ENCODE data around the gene PADI2.

PADI2 gene

DNA sequence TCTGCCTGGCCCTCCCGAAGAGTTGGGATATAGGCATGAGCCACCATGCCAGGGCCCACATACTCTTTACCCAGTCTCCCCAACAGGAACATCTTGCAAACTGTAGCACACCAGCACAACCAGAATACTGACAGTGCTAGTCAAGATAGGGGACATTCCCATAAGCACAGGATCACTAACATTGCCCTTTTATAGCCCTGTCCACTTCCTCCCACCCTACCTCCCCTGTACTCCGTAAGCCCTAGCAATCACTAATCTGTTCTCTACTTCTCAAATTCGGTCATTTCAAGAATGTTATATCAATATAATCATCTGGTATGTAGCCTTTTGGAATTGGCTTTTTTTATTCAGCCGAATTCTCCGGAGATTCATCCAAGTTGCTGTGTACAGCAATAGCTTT, 71.3 kb downstream of the PADI2 start:
- no peak overlapping the region for H2BK120ac ChIP-seq (ENCODE audit: low read depth, low read length)
- no peak overlapping the region for H2AFZ ChIP-seq (ENCODE audit: low read length)
- no peaks in the 10 kb centered on the region for H3K27me3 ChIP-seq (ENCODE audit: control insufficient read depth in 3 of 3, insufficient read depth in 3 of 3, low read depth in 1 of 3, low read length in 3 of 3)
- H3K14ac ChIP-seq (ENCODE audit: low read length) = no peak overlapping the region
- H3K9ac ChIP-seq (ENCODE audit: low read depth, low read length, poor library complexity) = no peak overlapping the region
- H3K79me1 ChIP-seq (ENCODE audit: low read depth, low read length) = peaks cover 10% of the 10 kb centered on the region
- H4K91ac ChIP-seq (ENCODE audit: low read depth, low read length, poor library complexity) = no peak overlapping the region
- H3K4ac ChIP-seq (ENCODE audit: low read length) = no peak overlapping the region
- H2AK5ac ChIP-seq (ENCODE audit: low read depth, low read length) = no peak overlapping the region
- H3K4me1 ChIP-seq (ENCODE audit: control insufficient read depth in 2 of 2, insufficient read depth in 1 of 2, low read depth in 1 of 2, low read length in 2 of 2) = peaks cover 2 to 6% of the 10 kb centered on the region in 2 donors
- no peak overlapping the region for H2BK5ac ChIP-seq (ENCODE audit: low read length)
- H3K9me3 ChIP-seq (replicated peaks in 1 of 2; ENCODE audit: control insufficient read depth in 2 of 2, insufficient read depth in 1 of 2, low read depth in 1 of 2, low read length in 2 of 2) = no peaks in the 10 kb centered on the region
- H3K27ac ChIP-seq (replicated peaks; ENCODE audit: low read length) = no peak overlapping the region
- no peak overlapping the region for H2BK15ac ChIP-seq (ENCODE audit: low read length)
- no peak overlapping the region for H2BK12ac ChIP-seq (ENCODE audit: low read length)
- H3K18ac ChIP-seq (ENCODE audit: low read length) = no peak overlapping the region
- H3K23ac ChIP-seq (ENCODE audit: low read depth, low read length, poor library complexity) = no peak overlapping the region
- no peak for DNase-seq (ENCODE audit: low spot score)
- WGBS, 2 donors (ENCODE audit: extremely low coverage in 2 of 2, insufficient read length in 2 of 2, insufficient replicate concordance in 1 of 2) = no CpG with 5 or more reads among the region's 5 CpGs
- H4K8ac ChIP-seq (ENCODE audit: low read depth, low read length) = no peak overlapping the region
- no peak overlapping the region for H3K4me2 ChIP-seq (ENCODE audit: insufficient read depth, low read length, poor library complexity, severe bottlenecking)
- no peak overlapping the region for H3K4me3 ChIP-seq (ENCODE audit: low read length in 2 of 2)
- H3K36me3 ChIP-seq (replicated peaks in 1 of 2; ENCODE audit: control insufficient read depth in 2 of 2, insufficient read depth in 2 of 2, low read length in 2 of 2) = peaks cover 9 to 41% of the 10 kb centered on the region in 2 donors

DNA sequence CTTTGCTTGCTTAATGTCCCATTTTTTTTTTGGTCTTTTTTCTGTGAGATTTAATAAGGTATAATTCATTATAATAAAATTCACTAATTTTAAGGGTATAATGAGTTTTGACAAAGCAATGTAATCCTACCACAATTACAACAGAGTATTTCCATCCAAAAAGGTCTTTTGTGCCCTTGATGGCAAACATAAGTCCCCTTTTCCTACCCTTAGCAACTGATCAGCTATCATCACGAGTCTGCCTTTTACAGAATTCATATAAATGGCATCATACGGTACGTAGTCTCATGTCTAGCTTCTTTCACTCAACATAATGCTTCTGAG, 73.0 kb downstream of the PADI2 start:
- H4K8ac ChIP-seq (ENCODE audit: low read depth, low read length) = no peak overlapping the region
- H3K27ac ChIP-seq (replicated peaks; ENCODE audit: low read length) = no peak overlapping the region
- H2BK120ac ChIP-seq (ENCODE audit: low read depth, low read length) = no peak overlapping the region
- no peak overlapping the region for H3K4me3 ChIP-seq (ENCODE audit: low read length in 2 of 2)
- no peak overlapping the region for H3K18ac ChIP-seq (ENCODE audit: low read length)
- no peak overlapping the region for H2AK5ac ChIP-seq (ENCODE audit: low read depth, low read length)
- no peak overlapping the region for H3K14ac ChIP-seq (ENCODE audit: low read length)
- H3K23ac ChIP-seq (ENCODE audit: low read depth, low read length, poor library complexity) = no peak overlapping the region
- no peaks in the 10 kb centered on the region for H3K4me1 ChIP-seq (ENCODE audit: control insufficient read depth in 2 of 2, insufficient read depth in 1 of 2, low read depth in 1 of 2, low read length in 2 of 2)
- H4K91ac ChIP-seq (ENCODE audit: low read depth, low read length, poor library complexity) = no peak overlapping the region
- no peak for DNase-seq (ENCODE audit: low spot score)
- no peak overlapping the region for H2AFZ ChIP-seq (ENCODE audit: low read length)
- no peak overlapping the region for H3K4me2 ChIP-seq (ENCODE audit: insufficient read depth, low read length, poor library complexity, severe bottlenecking)
- H2BK5ac ChIP-seq (ENCODE audit: low read length) = no peak overlapping the region
- H3K79me1 ChIP-seq (ENCODE audit: low read depth, low read length) = peaks cover 8% of the 10 kb centered on the region
- no peaks in the 10 kb centered on the region for H3K9me3 ChIP-seq (replicated peaks in 1 of 2; ENCODE audit: control insufficient read depth in 2 of 2, insufficient read depth in 1 of 2, low read depth in 1 of 2, low read length in 2 of 2)
- no peak overlapping the region for H3K4ac ChIP-seq (ENCODE audit: low read length)
- H2BK15ac ChIP-seq (ENCODE audit: low read length) = no peak overlapping the region
- no peak overlapping the region for H3K9ac ChIP-seq (ENCODE audit: low read depth, low read length, poor library complexity)
- peaks cover 12 to 54% of the 10 kb centered on the region in 2 donors for H3K36me3 ChIP-seq (replicated peaks in 1 of 2; ENCODE audit: control insufficient read depth in 2 of 2, insufficient read depth in 2 of 2, low read length in 2 of 2)
- no peak overlapping the region for H2BK12ac ChIP-seq (ENCODE audit: low read length)
- no peaks in the 10 kb centered on the region for H3K27me3 ChIP-seq (ENCODE audit: control insufficient read depth in 3 of 3, insufficient read depth in 3 of 3, low read depth in 1 of 3, low read length in 3 of 3)
- no CpG with 5 or more reads among the region's 3 CpGs for WGBS, 2 donors (ENCODE audit: extremely low coverage in 2 of 2, insufficient read length in 2 of 2, insufficient replicate concordance in 1 of 2)

DNA sequence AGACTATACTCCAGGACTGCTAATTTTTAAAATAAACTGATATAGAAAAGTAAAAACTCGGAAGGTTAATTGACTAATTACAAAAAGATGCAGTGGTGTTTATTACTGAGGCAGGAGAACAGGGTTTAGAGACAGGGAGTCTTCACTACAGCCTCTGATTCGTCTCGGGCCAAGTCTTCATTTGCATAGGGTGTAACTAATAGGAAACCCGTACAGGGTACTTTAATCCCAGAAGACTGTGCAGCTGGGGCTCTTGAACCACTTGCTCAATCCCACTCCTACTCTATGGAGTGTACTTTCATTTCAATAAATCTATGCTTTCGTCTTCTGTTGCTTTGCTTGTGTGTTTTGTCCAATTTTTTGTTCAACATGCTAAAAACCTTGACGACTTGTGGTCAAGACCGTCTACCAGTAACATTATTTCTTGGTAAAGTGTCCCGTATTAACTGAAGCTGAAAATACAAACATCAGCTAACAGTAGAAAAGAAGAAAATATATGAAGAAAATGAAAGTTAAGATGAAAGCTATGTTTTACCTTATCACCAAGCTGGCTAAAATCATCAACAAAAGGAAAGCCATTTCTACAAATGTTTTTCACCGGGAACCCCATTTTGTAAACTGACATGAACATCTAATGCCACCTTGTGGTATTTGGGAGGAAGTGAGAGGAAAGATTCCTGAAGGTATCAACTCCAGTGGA, 73.5 kb downstream of the PADI2 start:
- no CpG with 5 or more reads among the region's 9 CpGs for WGBS, 2 donors (ENCODE audit: extremely low coverage in 2 of 2, insufficient read length in 2 of 2, insufficient replicate concordance in 1 of 2)
- H3K36me3 ChIP-seq (replicated peaks in 1 of 2; ENCODE audit: control insufficient read depth in 2 of 2, insufficient read depth in 2 of 2, low read length in 2 of 2) = peaks cover 12 to 54% of the 10 kb centered on the region in 2 donors
- H3K79me1 ChIP-seq (ENCODE audit: low read depth, low read length) = peaks cover 8% of the 10 kb centered on the region

DNA sequence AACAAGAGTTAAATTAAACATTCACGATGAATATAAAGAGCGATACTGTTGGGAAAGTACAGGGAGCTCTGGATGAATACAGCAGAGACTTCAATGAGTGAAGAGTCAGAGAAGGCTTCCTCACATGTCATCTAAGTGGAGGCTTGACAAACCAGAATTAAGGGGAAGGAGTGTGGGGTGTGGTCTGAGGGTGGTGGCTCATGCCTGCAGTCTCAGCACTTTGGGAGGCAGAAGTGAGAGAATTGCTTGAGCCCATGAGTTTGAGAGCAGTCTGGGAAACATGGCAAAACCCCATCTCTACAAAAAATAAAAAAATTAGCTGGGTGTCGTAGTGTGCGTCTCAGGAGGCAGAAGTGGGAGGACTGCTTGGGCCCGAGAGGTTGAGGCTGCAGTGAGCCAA, 74.1 kb downstream of the PADI2 start:
- Histone ChIP-seq H2BK15ac (ENCODE audit: low read length) (no peak overlapping the region), H3K4me3 (ENCODE audit: low read length in 2 of 2) (no peak overlapping the region), H3K27me3 (ENCODE audit: control insufficient read depth in 3 of 3, insufficient read depth in 3 of 3, low read depth in 1 of 3, low read length in 3 of 3) (no peaks in the 10 kb centered on the region), H3K27ac (replicated peaks; ENCODE audit: low read length) (no peak overlapping the region), H4K8ac (ENCODE audit: low read depth, low read length) (no peak overlapping the region), H3K9ac (ENCODE audit: low read depth, low read length, poor library complexity) (no peak overlapping the region), H2BK12ac (ENCODE audit: low read length) (no peak overlapping the region), H4K91ac (ENCODE audit: low read depth, low read length, poor library complexity) (no peak overlapping the region), H2AK5ac (ENCODE audit: low read depth, low read length) (no peak overlapping the region), H3K14ac (ENCODE audit: low read length) (no peak overlapping the region), H3K23ac (ENCODE audit: low read depth, low read length, poor library complexity) (no peak overlapping the region), H3K4me1 (ENCODE audit: control insufficient read depth in 2 of 2, insufficient read depth in 1 of 2, low read depth in 1 of 2, low read length in 2 of 2) (no peaks in the 10 kb centered on the region), H3K9me3 (replicated peaks in 1 of 2; ENCODE audit: control insufficient read depth in 2 of 2, insufficient read depth in 1 of 2, low read depth in 1 of 2, low read length in 2 of 2) (no peaks in the 10 kb centered on the region), H2BK5ac (ENCODE audit: low read length) (no peak overlapping the region), H3K79me1 (ENCODE audit: low read depth, low read length) (peaks cover 8% of the 10 kb centered on the region), H3K4me2 (ENCODE audit: insufficient read depth, low read length, poor library complexity, severe bottlenecking) (no peak overlapping the region), H2AFZ (ENCODE audit: low read length) (no peak overlapping the region), H3K36me3 (replicated peaks in 1 of 2; ENCODE audit: control insufficient read depth in 2 of 2, insufficient read depth in 2 of 2, low read length in 2 of 2) (peaks cover 13 to 56% of the 10 kb centered on the region in 2 donors), H2BK120ac (ENCODE audit: low read depth, low read length) (no peak overlapping the region), H3K18ac (ENCODE audit: low read length) (no peak overlapping the region), H3K4ac (ENCODE audit: low read length) (no peak overlapping the region)
- no peak for DNase-seq (ENCODE audit: low spot score)
- WGBS, 2 donors (ENCODE audit: extremely low coverage in 2 of 2, insufficient read length in 2 of 2, insufficient replicate concordance in 1 of 2) = no CpG with 5 or more reads among the region's 5 CpGs

More for the DNA sequence above, 73.5 kb downstream of the PADI2 start:
- Histone ChIP-seq H3K14ac (ENCODE audit: low read length) (no peak overlapping the region), H3K4ac (ENCODE audit: low read length) (no peak overlapping the region), H4K8ac (ENCODE audit: low read depth, low read length) (no peak overlapping the region), H3K27me3 (ENCODE audit: control insufficient read depth in 3 of 3, insufficient read depth in 3 of 3, low read depth in 1 of 3, low read length in 3 of 3) (no peaks in the 10 kb centered on the region), H3K4me3 (ENCODE audit: low read length in 2 of 2) (no peak overlapping the region), H3K18ac (ENCODE audit: low read length) (no peak overlapping the region), H3K4me1 (ENCODE audit: control insufficient read depth in 2 of 2, insufficient read depth in 1 of 2, low read depth in 1 of 2, low read length in 2 of 2) (no peaks in the 10 kb centered on the region), H3K23ac (ENCODE audit: low read depth, low read length, poor library complexity) (no peak overlapping the region), H3K27ac (replicated peaks; ENCODE audit: low read length) (no peak overlapping the region), H4K91ac (ENCODE audit: low read depth, low read length, poor library complexity) (no peak overlapping the region), H3K9ac (ENCODE audit: low read depth, low read length, poor library complexity) (no peak overlapping the region), H2BK120ac (ENCODE audit: low read depth, low read length) (no peak overlapping the region), H2AK5ac (ENCODE audit: low read depth, low read length) (no peak overlapping the region), H2AFZ (ENCODE audit: low read length) (peak overlapping the region; percentile 11), H2BK15ac (ENCODE audit: low read length) (no peak overlapping the region), H2BK12ac (ENCODE audit: low read length) (no peak overlapping the region), H3K9me3 (replicated peaks in 1 of 2; ENCODE audit: control insufficient read depth in 2 of 2, insufficient read depth in 1 of 2, low read depth in 1 of 2, low read length in 2 of 2) (no peaks in the 10 kb centered on the region), H2BK5ac (ENCODE audit: low read length) (no peak overlapping the region), H3K4me2 (ENCODE audit: insufficient read depth, low read length, poor library complexity, severe bottlenecking) (no peak overlapping the region)
- DNase-seq (ENCODE audit: low spot score) = no peak
